ENCODE results near the gene DHPS.

GRCh38 chr19:12720851-12721655, 39.4 kb upstream of the DHPS start:
- TF ChIP-seq CTCF (IDR thresholded peaks at IDR 0.05) (no peak), POLR2A (IDR thresholded peaks at IDR 0.05) (no peak)
